ENCODE data around the gene FAM222B.

DNA sequence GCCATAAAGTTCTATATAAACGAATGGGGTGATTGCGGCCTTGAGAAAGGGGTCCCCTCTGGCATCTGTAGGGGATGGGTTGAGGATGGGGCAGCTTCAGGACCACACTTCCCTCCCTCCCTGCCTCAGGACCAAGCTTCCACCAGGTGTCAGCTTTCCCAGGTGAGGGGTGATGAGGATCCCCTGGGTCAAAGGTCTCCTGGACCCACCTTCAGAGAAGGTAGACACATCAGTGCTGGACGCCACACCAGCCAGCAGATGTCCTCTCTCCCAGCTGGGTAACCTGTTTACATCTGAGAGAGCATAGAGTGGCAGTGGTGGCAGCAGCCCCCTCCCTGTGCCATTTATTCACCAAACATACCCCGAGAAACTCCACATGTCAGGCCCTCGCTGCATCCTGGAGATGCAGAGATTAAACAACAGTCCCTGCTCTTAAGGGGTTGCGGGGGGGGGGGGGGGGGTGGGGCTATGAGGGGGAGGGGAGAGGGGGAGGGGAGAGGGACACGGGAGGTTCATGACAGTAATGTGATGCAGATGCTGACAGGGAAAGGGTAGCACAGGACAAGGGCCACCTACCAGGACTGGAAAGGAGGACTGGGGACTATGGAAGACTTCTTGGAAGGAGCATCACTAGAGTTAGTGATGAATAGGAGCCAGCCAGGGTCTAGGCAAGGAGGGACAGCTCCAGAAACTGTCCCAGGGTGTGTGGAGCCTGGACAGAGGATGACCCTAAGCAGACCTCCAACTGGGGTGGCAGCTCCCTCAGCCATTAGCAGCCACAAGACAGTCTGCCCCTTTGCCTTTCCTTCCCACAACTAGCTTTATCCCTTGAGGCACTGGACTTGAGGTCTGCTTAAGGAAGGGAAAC lies 135.9 kb downstream of the FAM222B start:
- TF ChIP-seq, protein P1, sequence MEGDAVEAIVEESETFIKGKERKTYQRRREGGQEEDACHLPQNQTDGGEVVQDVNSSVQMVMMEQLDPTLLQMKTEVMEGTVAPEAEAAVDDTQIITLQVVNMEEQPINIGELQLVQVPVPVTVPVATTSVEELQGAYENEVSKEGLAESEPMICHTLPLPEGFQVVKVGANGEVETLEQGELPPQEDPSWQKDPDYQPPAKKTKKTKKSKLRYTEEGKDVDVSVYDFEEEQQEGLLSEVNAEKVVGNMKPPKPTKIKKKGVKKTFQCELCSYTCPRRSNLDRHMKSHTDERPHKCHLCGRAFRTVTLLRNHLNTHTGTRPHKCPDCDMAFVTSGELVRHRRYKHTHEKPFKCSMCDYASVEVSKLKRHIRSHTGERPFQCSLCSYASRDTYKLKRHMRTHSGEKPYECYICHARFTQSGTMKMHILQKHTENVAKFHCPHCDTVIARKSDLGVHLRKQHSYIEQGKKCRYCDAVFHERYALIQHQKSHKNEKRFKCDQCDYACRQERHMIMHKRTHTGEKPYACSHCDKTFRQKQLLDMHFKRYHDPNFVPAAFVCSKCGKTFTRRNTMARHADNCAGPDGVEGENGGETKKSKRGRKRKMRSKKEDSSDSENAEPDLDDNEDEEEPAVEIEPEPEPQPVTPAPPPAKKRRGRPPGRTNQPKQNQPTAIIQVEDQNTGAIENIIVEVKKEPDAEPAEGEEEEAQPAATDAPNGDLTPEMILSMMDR (IDR thresholded peaks at IDR 0.05): no peak
- TF ChIP-seq POLR2A (IDR thresholded peaks at IDR 0.05) (no peak), EP300 (IDR thresholded peaks at IDR 0.05) (no peak), POLR2AphosphoS5 (IDR thresholded peaks at IDR 0.05) (no peak)

Data from upper lobe of left lung (tissue), 4 donors.